ENCODE measurements around the gene FBXO44. TPM values are rescaled to one million over a fixed set of nuclear protein-coding genes. Genes with fewer than 3 reads are reported as not detected.
A peak's percentile ranks its signal among the peaks of the same experiment; 100 is the strongest.

The FBXO44 gene
- total and polyA plus RNA-seq, 12 donors = 6.3 to 121 (median 38.1) TPM

- intact Hi-C loops (cut with DNase I) = loop anchor here in 1 of 2 donors (5.0 kb wide), 1 partner anchor 56 kb away; no protein-coding TSS in a partner anchor
- no peak overlapping the region for H3K4me3 ChIP-seq
- WGBS, 4 donors = 91 to 93% (median 92%) methylated on average over 11 to 17 of the region's 17 CpGs
- DNase-seq = no peak
- no peaks in the 10 kb centered on the region for H3K9me3 ChIP-seq (replicated peaks in 1 of 3)
- H3K4me1 ChIP-seq (replicated peaks in 1 of 2) = no peaks in the 10 kb centered on the region
- no peak overlapping the region for H3K27ac ChIP-seq
- no peaks in the 10 kb centered on the region for H3K27me3 ChIP-seq
- H3K36me3 ChIP-seq (replicated peaks in 1 of 2) = peaks cover 0 to 32% of the 10 kb centered on the region in 2 donors
- TF ChIP-seq POLR2A (IDR thresholded peaks at IDR 0.05) (no peak), CTCF (IDR thresholded peaks at IDR 0.05) (no peak)
Observed at GRCh38 chr1:11661103-11661502, 6.4 kb downstream of the FBXO44 start.

- WGBS, 4 donors = 0 to 6% (median 2%) methylated on average over 12 to 66 of the region's 66 CpGs
- intact Hi-C loops (cut with DNase I) = loop anchor here in 1 of 2 donors (5.0 kb wide), 1 partner anchor 53 kb away; no protein-coding TSS in a partner anchor
- H3K36me3 ChIP-seq (replicated peaks in 1 of 2) = peaks cover 0 to 11% of the 10 kb centered on the region in 2 donors
- TF ChIP-seq CTCF (IDR thresholded peaks at IDR 0.05) (no peak), POLR2A (IDR thresholded peaks at IDR 0.05) (peak in 1 of 2 donors; percentile 39)
- peak overlapping the region in 3 of 4 donors; percentile 11 to 88 (median 43) for H3K4me3 ChIP-seq
- no peaks in the 10 kb centered on the region for H3K4me1 ChIP-seq (replicated peaks in 1 of 2)
- no peaks in the 10 kb centered on the region for H3K27me3 ChIP-seq
- no peaks in the 10 kb centered on the region for H3K9me3 ChIP-seq (replicated peaks in 1 of 3)
- H3K27ac ChIP-seq = peak overlapping the region; percentile 26 to 89 (median 78)
- DNase-seq = peak in 4 of 7 donors; percentile 47 to 70 (median 53)
Observed at GRCh38 chr1:11664336-11665065, 9.8 kb downstream of the FBXO44 start.

- intact Hi-C loops (cut with DNase I) = no loop called here
- H3K27me3 ChIP-seq = no peaks in the 10 kb centered on the region
- H3K27ac ChIP-seq = no peak overlapping the region
- DNase-seq = no peak
- peaks cover 0 to 9% of the 10 kb centered on the region in 2 donors for H3K36me3 ChIP-seq (replicated peaks in 1 of 2)
- no peaks in the 10 kb centered on the region for H3K9me3 ChIP-seq (replicated peaks in 1 of 3)
- WGBS, 4 donors = 89 to 95% (median 94%) methylated on average over 13 to 14 of the region's 14 CpGs; no CpG with 5 or more reads in 1 of the 4 donors
- no peaks in the 10 kb centered on the region for H3K4me1 ChIP-seq (replicated peaks in 1 of 2)
- TF ChIP-seq POLR2A (IDR thresholded peaks at IDR 0.05) (no peak), CTCF (IDR thresholded peaks at IDR 0.05) (no peak)
- no peak overlapping the region for H3K4me3 ChIP-seq
Observed at GRCh38 chr1:11668516-11668915, 13.8 kb downstream of the FBXO44 start.

- intact Hi-C loops (cut with DNase I) = no loop called here
- Histone ChIP-seq H3K9me3 (replicated peaks in 1 of 3) (no peaks in the 10 kb centered on the region), H3K36me3 (replicated peaks in 1 of 2) (peaks cover 0 to 31% of the 10 kb centered on the region in 2 donors), H3K27me3 (no peaks in the 10 kb centered on the region), H3K4me1 (replicated peaks in 1 of 2) (no peaks in the 10 kb centered on the region), H3K27ac (no peak overlapping the region), H3K4me3 (no peak overlapping the region)
- no peak for DNase-seq
- TF ChIP-seq POLR2A (IDR thresholded peaks at IDR 0.05) = no peak
- no peak for TF ChIP-seq CTCF (IDR thresholded peaks at IDR 0.05)
- WGBS, 4 donors = 66 to 71% (median 69%) methylated on average over 6 of the region's 6 CpGs
Observed at GRCh38 chr1:11670747-11671146, 16.1 kb downstream of the FBXO44 start.

Data from adrenal gland (tissue), 12 donors.